Stimulated activated naive CD4-positive, alpha-beta T cell treated with Interleukin-2 at 50 U/mL for 16 hours (primary cell): Measurements from ENCODE around the gene LLCFC1.

Experiments used
- DNase-seq: peaks from one replicate; lab custom pipeline; 2025; lab: John Stamatoyannopoulos, UW

The LLCFC1 gene

DNA sequence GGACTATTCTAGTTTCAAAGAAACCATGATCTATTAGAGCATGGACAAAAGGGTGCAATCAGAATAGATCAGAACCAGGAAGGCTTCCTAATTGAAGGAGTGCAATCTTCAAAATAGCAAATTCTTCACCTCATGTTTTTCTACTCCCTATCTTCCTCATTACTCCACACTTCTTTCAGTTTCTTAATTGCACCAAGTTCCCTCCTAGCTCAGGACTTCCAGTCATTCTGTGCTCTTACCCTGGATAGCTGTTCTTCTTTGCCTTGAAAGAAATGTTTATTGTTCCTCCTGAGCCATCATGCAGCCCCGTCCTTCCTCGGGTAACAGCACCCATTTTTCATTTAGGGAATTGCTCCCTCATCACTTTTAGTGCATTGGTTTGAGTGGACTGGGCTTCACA is 28.8 kb upstream of the LLCFC1 start:
- DNase-seq = no peak

DNA sequence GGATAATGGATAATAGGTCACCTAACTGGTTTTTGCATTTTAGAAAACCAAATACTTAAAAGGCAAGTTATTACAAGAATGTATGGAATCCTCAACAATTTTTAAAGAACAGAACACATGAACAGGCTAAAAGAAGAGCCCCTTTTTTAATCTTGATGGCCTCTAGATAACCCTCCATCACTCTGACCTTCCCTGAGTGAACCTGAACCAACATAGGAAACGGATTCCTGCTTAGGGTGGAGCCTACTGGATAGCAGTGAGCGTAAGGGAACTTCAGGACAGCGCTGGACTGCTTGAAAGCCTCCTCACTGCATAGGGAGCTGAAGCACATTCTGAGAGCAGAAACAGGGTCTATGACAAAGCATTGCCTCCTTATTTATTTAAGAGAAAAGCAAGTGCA is 26.2 kb upstream of the LLCFC1 start:
- no peak for DNase-seq

GRCh38 chr7:142913566-142913965 is 25.7 kb upstream of the LLCFC1 start:
- no peak for DNase-seq

DNA sequence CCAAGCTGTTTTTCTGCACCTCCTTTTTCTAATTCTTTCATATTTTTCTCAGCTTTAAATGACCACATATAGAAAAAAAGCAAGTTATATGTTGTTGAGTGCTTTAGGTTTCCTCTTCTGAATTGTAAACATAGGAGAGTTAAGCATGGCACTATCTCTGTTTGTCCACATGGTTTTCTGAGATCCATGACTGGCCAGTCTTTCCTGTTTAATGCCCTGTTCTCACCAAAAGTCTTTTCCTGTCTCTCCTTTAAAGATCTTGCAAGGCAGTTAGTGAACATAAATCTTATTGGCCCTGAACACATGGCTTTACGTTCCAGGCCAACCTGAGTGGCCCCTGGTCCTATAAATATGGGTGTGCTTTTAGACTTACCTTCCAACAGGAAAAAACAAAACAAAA is 25.2 kb upstream of the LLCFC1 start:
- DNase-seq = no peak

DNA sequence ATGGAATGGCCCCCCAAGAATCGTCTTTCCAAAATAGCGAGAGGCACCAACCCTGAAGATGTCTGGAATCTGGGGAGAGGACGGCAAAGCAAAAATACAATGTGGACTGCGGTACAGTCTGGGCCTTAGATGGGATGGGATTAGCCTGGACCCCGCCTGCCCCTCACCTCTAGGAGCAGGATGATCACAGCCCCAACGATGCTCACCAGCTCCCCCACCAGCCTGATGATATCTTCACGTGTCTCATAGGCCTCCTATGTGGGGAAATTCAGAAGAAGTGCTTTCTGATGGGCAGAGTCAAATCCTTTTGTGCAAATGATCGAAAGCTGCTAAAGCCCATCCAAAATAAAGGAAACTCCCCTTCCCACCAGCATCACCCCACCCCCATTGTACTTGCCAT is 24.0 kb upstream of the LLCFC1 start:
- DNase-seq = no peak

DNA sequence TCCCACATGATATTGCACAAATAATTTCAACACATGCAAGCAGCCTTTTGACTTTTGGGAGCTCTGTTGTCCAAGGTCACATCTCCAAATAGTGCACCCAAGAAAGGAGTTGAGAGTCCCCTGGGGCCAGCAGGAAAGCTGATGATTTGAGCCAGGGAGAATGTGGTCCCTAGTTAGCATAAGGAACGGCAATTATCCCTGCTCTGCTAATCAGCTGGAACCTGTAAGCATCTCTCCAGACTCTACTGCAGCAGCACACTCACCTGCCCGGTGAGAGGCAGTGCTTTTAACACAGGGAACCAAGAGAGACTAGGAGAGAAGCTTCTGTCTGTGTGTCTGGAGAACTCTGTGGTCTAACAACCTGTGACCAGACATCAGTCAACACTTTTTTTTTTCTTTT is 22.8 kb upstream of the LLCFC1 start:
- DNase-seq = no peak

DNA sequence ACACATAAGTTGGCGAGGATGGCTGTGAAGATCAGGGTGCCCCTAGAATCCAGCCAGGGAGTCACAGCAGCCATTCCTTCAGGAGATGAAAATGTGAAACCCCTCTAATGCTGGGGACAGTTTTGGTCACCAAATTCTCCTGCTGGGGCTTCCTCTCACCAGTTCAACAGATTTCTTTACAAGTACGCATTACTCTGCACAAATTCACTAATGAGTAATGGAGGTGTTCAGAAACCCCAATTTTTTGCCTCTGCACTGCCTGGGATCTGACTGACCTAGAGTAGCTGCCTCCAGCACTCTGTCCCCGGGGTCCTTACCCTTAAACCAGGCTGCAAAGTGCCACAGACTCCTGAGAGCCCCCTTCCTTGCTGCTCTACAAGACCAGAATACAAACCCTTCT is 21.8 kb upstream of the LLCFC1 start:
- DNase-seq = no peak

- no peak for DNase-seq
Observed at GRCh38 chr7:142918901-142919300, 20.4 kb upstream of the LLCFC1 start.

DNA sequence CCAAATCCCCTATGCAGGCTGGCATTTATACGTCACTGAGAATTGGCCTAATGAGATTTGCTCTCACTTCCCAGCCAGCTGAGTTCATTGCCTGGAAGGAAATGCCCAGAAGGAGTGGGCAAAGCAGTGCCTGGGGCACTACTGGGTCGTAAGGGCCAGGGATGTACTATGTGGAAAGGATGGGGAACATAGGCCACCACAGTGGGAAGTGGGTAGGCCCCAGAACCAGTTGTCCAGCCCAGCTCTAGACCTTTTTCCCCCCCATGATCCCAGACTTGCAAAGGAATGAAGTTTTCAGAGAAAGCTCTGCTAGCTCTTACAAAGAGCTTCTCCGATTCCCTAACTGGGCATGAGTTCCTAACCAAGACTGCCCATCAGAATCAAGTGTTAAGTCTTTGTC is 19.6 kb upstream of the LLCFC1 start:
- no peak for DNase-seq

DNA sequence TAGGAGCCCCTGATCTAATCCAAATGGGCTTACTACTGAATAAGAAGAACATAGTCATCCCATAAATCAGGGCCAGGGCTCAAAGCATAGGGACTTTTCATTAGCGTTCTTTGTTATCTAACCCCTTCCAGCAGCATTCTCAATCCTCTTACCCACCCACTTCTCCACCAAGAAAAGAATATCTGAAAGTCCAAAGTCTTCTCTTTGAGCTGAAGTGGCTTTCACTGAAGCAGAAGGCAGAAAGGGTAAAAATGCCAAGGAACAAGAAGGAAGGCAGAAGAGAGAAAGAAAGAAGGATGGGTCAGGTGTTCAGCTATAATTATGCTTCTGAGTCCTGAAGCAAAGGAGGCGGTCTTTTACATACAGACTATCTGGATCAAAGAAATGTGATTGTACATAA is 15.9 kb upstream of the LLCFC1 start:
- DNase-seq = no peak

- no peak for DNase-seq
Observed at GRCh38 chr7:142925413-142925812, 13.9 kb upstream of the LLCFC1 start.

- DNase-seq = no peak
Observed at GRCh38 chr7:142927085-142927745, 12.1 kb upstream of the LLCFC1 start.

- no peak for DNase-seq
Observed at GRCh38 chr7:142927949-142928348, 11.3 kb upstream of the LLCFC1 start.

- no peak for DNase-seq
Observed at GRCh38 chr7:142930126-142930730, 9.1 kb upstream of the LLCFC1 start.

GRCh38 chr7:142932386-142933091 is 6.7 kb upstream of the LLCFC1 start:
- DNase-seq = no peak

DNA sequence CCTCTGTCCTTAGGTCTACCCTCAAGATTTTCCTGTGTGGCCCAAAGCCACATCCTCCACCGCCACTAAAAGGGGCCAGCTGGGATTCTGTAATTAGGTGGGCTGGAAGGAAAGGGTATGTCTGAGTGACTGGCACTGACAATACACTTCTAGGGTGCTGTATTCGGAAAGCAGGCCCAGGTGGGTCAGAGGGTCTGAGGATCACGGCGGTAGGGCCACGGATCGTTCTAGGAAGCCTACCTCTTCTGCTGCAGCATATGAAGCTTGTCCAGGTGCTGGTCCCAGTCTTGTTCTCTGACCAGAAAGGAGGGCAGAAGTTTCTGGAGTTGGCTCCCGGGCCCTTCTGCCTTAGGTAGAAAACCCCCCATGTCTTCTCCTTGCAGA is 6.2 kb upstream of the LLCFC1 start:
- DNase-seq = no peak

GRCh38 chr7:142933624-142934023 is 5.7 kb upstream of the LLCFC1 start, which contains the start of gene TRPV5:
TRPV5 (minus strand) TSS chr7:142933746; CDS start chr7:142933459, 287 bp downstream.
- no peak for DNase-seq

DNA sequence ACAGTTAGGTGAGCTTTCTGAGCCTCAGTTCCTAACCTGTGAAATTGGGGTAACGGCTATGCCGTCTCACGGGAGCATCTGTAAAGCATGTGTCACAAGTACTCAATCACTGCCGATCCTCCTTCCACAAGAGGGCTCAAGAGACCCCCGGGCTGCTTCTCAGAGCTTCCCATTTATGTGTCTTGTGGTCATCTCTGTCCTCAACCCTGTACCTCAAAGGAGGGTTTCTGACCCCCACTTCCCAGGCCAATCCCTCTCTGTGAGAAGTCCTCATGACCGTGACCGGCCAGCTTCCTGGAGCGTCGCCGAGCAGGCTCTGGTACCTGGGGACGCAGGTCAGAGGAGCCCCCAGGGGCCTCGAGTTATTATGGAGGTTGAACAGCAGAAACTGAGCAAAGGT is 5.2 kb upstream of the LLCFC1 start:
- DNase-seq = no peak

GRCh38 chr7:142935941-142936565 is 3.2 kb upstream of the LLCFC1 start:
- DNase-seq = no peak

DNA sequence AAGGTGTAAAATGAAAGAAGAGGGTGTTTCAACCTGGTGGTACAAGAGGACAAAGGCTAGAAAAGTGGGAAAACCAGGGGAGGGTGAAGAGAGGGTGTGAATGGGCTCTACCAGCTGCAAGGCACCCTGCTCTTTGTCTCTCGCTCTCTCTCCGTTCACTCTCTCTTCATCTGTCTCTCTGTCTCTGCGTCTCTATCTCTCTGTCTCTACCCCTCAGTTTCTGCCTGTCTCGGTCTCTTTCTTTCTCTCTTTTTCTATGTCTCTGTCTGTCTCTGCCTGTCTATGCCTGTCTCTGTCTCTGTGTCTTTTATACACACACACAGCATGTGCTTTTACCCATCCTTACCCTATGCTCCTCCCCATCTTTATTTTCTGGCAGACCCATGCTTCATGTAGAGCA is 673 bp upstream of the LLCFC1 start:
- no peak for DNase-seq

- no peak for DNase-seq
Observed at GRCh38 chr7:142940966-142941535, 1.8 kb downstream of the LLCFC1 start.

- no peak for DNase-seq
Observed at GRCh38 chr7:142941541-142941940, 2.3 kb downstream of the LLCFC1 start.

DNA sequence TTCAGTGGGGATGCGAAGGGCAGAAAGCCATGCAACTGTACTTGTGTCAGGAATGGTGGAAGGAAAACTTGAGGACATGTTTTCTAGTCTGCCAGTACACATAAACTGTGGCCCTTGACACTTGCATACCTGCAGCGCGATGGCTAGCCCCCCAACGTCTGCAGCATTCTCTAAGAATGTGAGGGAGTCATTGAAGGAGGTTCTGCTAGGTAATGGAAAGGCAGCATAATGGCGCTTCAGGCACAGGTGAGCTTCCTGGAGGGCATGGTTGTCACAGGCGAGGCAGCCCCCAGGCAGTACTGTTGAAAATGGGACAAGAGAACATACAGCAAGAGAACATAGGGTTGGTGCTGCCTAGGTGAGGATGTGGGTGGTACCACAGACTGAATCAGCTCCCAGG is 3.5 kb downstream of the LLCFC1 start:
- DNase-seq = no peak
